IMR-90 (cell line): Measurements from ENCODE around the gene IRF5.

ENCODE experiments used
- CHD1 ChIP-seq: IDR thresholded peaks from 2 replicates; pipeline ENCODE4 v1.6.1; 2012; ENCODE audit warnings: low read depth, low read length, improper control_type of control experiment
- MXI1 ChIP-seq: IDR thresholded peaks from 2 replicates; pipeline ENCODE4 v1.6.1; 2012; ENCODE audit warnings: low read depth, mild to moderate bottlenecking, low read length, moderate library complexity, borderline replicate concordance
- NFE2L2 ChIP-seq: fragments of 150-350 bp; IDR thresholded peaks from 2 replicates; pipeline ENCODE4 v1.6.1; 2016; ENCODE audit warnings: low read depth, mild to moderate bottlenecking, low read length
- POLR2A ChIP-seq: IDR thresholded peaks from 2 replicates; pipeline ENCODE4 v1.6.1; 2012; ENCODE audit warnings: mild to moderate bottlenecking, low read depth, low read length
- RAD21 ChIP-seq: IDR thresholded peaks from 2 replicates; pipeline ENCODE4 v1.6.1; 2012; ENCODE audit warnings: low read length, improper control_type of control experiment
- SMC3 ChIP-seq: fragments of 150-350 bp; IDR thresholded peaks from 2 replicates; pipeline ENCODE4 v1.6.1; 2016; ENCODE audit warnings: low read depth, mild to moderate bottlenecking, antibody characterized with exemption, low read length, moderate library complexity
- TF ChIP-seq, protein P1 (sequence below): conservative IDR thresholded peaks from 2 replicates; pipeline ENCODE4 v1.5.1; 2012; ENCODE audit warnings: mild to moderate bottlenecking, low read depth, low read length, improper control_type of control experiment
- TF ChIP-seq, protein P2 (sequence below): fragments of 150-350 bp; IDR thresholded peaks from 2 replicates; pipeline ENCODE4 v1.6.1; 2016; ENCODE audit warnings: low read depth, mild to moderate bottlenecking, low read length, moderate library complexity, borderline replicate concordance

DNA sequence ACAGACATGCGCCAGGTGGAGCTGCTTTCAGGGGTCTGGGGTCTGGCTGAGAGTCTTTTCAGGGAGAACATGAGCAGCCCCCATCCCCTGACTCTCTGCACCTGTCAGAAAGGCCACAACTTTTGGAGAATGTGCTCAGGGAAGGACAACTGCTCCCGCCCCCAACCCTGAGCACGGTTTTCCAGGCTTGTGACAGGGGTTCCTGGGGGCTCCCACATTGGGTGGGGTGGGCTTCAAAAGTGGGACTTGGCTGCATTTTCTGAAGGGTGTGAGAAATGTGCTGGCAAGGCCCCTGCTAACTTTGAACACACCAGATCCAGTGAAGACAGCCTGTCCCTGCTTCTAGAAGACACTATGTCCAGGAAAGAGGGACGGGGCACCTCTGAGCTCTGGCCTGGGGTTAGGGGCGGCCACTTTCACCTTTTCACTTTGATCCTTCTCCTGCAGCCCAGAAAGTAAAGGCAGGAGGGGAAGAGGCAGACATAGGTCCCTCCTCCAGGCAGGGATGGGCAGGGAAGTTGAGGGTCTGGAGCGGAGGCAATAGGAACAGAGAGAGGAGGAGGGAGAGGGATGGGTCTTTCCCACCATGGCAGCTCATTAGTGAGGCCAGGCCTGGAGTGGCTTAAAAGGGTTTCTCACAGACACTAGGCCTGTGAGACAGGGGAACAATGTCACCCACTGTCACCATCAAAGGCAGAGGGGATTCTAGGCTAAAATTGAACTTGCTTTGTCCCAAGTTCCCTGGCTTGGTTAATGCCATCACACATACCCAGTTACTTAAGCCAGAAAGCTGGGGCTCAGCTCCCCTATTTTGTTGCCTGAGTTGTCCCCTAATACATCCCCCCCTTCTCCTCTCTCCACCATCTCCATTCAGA is 28.7 kb upstream of the IRF5 start:
- TF ChIP-seq, protein P1, sequence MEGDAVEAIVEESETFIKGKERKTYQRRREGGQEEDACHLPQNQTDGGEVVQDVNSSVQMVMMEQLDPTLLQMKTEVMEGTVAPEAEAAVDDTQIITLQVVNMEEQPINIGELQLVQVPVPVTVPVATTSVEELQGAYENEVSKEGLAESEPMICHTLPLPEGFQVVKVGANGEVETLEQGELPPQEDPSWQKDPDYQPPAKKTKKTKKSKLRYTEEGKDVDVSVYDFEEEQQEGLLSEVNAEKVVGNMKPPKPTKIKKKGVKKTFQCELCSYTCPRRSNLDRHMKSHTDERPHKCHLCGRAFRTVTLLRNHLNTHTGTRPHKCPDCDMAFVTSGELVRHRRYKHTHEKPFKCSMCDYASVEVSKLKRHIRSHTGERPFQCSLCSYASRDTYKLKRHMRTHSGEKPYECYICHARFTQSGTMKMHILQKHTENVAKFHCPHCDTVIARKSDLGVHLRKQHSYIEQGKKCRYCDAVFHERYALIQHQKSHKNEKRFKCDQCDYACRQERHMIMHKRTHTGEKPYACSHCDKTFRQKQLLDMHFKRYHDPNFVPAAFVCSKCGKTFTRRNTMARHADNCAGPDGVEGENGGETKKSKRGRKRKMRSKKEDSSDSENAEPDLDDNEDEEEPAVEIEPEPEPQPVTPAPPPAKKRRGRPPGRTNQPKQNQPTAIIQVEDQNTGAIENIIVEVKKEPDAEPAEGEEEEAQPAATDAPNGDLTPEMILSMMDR = no peak
- TF ChIP-seq SMC3 (no peak), POLR2A (no peak), NFE2L2 (no peak), RAD21 (no peak), MXI1 (no peak), CHD1 (no peak)
- TF ChIP-seq, protein P2, sequence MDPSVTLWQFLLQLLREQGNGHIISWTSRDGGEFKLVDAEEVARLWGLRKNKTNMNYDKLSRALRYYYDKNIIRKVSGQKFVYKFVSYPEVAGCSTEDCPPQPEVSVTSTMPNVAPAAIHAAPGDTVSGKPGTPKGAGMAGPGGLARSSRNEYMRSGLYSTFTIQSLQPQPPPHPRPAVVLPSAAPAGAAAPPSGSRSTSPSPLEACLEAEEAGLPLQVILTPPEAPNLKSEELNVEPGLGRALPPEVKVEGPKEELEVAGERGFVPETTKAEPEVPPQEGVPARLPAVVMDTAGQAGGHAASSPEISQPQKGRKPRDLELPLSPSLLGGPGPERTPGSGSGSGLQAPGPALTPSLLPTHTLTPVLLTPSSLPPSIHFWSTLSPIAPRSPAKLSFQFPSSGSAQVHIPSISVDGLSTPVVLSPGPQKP = no peak
